Transverse colon (tissue), 3 donors: Measurements from ENCODE around the gene BRD8.

ENCODE experiments used
- CTCF ChIP-seq, 5 experiments: fragments of 200-600 bp in 3 of 5; fragments of 450-650 bp in 2 of 5; sonication (generic) in 3 of 5; IDR thresholded peaks; 1 replicate in 2 of 5; 2 replicates in 3 of 5; pipeline ENCODE4 v1.5.1; 2016 to 2017; ENCODE audit warnings: antibody characterized with exemption in 5 of 5, inconsistent platforms in 3 of 5, mild to moderate bottlenecking in 2 of 5, moderate library complexity in 1 of 5
- POLR2A ChIP-seq: fragments of 450-650 bp; IDR thresholded peaks from one replicate; pipeline ENCODE4 v1.6.1; 2016; ENCODE audit warnings: antibody characterized with exemption, mild to moderate bottlenecking, moderate library complexity

- no peak for TF ChIP-seq POLR2A
- TF ChIP-seq CTCF (IDR thresholded peaks at IDR 0.05): no peak
Observed at GRCh38 chr5:138159666-138160065, 18.8 kb downstream of the BRD8 start.
